GM12878 (cell line): ENCODE results near the gene C20orf144. TPM values are rescaled to one million over a fixed set of nuclear protein-coding genes. Genes with fewer than 3 reads are reported as not detected.
"Not testable (repeated sequence)": the region's sequence is repeated elsewhere in the genome, so short reads cannot be mapped to it uniquely, and the experiment has no call there.

ENCODE experiments used
- ATAC-seq: fragments of 200-7000 bp; cut with Tn5 transposase; 3 replicates; pipeline ENCODE4 v1.9.1; 2020; ENCODE audit warnings: mild to moderate bottlenecking, moderate library complexity
- BruUV-seq: library from RNA; stranded (reverse); fragments of 400-500 nt; replicated peaks from 2 replicates; lab custom pipeline; 2021; lab: Mats Ljungman, UMichigan
- CTCF ChIA-PET: fragments of 300-600 bp; sonication (Branson Sonifier 250); formaldehyde crosslinking; extraction: SDS; loops from one replicate; lab custom pipeline; 2021; ENCODE audit warnings: inconsistent platforms; lab: Yijun Ruan, JAX
- POLR2A ChIA-PET: fragments of 350-600 bp; formaldehyde crosslinking; extraction: SDS; loops from one replicate; lab custom pipeline; 2021; ENCODE audit warnings: inconsistent platforms; lab: Charles Lee
- RAD21 ChIA-PET: fragments of 300-600 bp; sonication (Branson Sonifier 250); formaldehyde crosslinking; loops from one replicate; lab custom pipeline; 2023; ENCODE audit warnings: antibody characterized with exemption; ENCODE audit not compliant: unreplicated experiment; lab: Charles Lee
- SMC1A ChIA-PET: fragments of 300-600 bp; sonication (Branson Sonifier 250); formaldehyde crosslinking; loops from one replicate; lab custom pipeline; 2023; ENCODE audit not compliant: unreplicated experiment, uncharacterized antibody; lab: Charles Lee
- DNase-seq: peaks from one replicate; pipeline ENCODE4 v3.0.0-alpha.2; 2011; ENCODE audit warnings: low read depth, low spot score
- FAIRE-seq: peaks from 3 replicates; lab custom pipeline; 2011; peaks lifted over from hg19 to GRCh38; lab: Jason Lieb, UNC
- H2AFZ ChIP-seq: 2 replicates; pipeline ENCODE4 v1.6.0; 2011; ENCODE audit warnings: low read depth, low read length, control low read depth; ENCODE audit not compliant: control insufficient read depth
- H3K27ac ChIP-seq: 2 replicates; pipeline ENCODE4 v1.5.1; 2011; ENCODE audit warnings: control low read depth; ENCODE audit not compliant: control insufficient read depth, insufficient read depth
- H3K27me3 ChIP-seq, 2 experiments: replicated peaks in 1 of 2; 2 replicates each; pipeline versions ENCODE4 v1.6.0 to v1.6.1; 2011; ENCODE audit warnings: low read length in 1 of 2; ENCODE audit not compliant: control insufficient read depth in 2 of 2, insufficient read depth in 2 of 2
- H3K36me3 ChIP-seq, 2 experiments: 2 replicates each; pipeline ENCODE4 v1.5.1; 2011; ENCODE audit warnings: low read length in 1 of 2; ENCODE audit not compliant: control insufficient read depth in 2 of 2, insufficient read depth in 2 of 2
- H3K4me1 ChIP-seq: 2 replicates; pipeline ENCODE4 v1.6.1; 2011; ENCODE audit warnings: mild to moderate bottlenecking, low read length, moderate library complexity, mixed read lengths; ENCODE audit not compliant: control insufficient read depth, insufficient read depth
- H3K4me2 ChIP-seq: 2 replicates; pipeline ENCODE4 v1.6.0; 2011; ENCODE audit warnings: control low read depth; ENCODE audit not compliant: control insufficient read depth, insufficient read depth
- H3K4me3 ChIP-seq: fragments of 200-600 bp; sonication (generic); 2 replicates; pipeline ENCODE4 v1.5.1; 2016
- H3K79me2 ChIP-seq: 2 replicates; pipeline ENCODE4 v1.6.0; 2011; ENCODE audit warnings: low read length; ENCODE audit not compliant: control insufficient read depth, insufficient read depth
- H3K9ac ChIP-seq: 2 replicates; pipeline ENCODE4 v1.8.0; 2011; ENCODE audit warnings: low read length, control low read depth, mixed read lengths; ENCODE audit not compliant: control insufficient read depth, insufficient read depth
- H3K9me3 ChIP-seq: replicated peaks from 3 replicates; pipeline ENCODE4 v1.5.1; 2011; ENCODE audit warnings: mild to moderate bottlenecking, low read length; ENCODE audit not compliant: control insufficient read depth, insufficient read depth
- H4K20me1 ChIP-seq: 2 replicates; pipeline ENCODE4 v1.6.0; 2011; ENCODE audit not compliant: control insufficient read depth, insufficient read depth
- IRF4 ChIP-seq: IDR thresholded peaks from 2 replicates; pipeline ENCODE4 v1.6.1; 2011; ENCODE audit warnings: low read depth, low read length
- NFYA ChIP-seq: IDR thresholded peaks from 2 replicates; pipeline ENCODE4 v1.6.1; 2011; ENCODE audit warnings: low read depth, mild to moderate bottlenecking, low read length, improper control_type of control experiment, borderline replicate concordance
- ZBTB4 ChIP-seq: fragments of 450-650 bp; formaldehyde crosslinking; IDR thresholded peaks from 2 replicates; pipeline ENCODE4 v1.4.0; 2022; ENCODE audit warnings: mild to moderate bottlenecking, moderate library complexity
- WGBS: methylation state at CpG from one replicate; pipeline ENCODE4 v1.1.6; 2016; ENCODE audit warnings: low lambda C conversion rate; ENCODE audit not compliant: insufficient replicate concordance, insufficient coverage; ENCODE audit errors: missing lambda C conversion rate; 5-methylcytosine and 5-hydroxymethylcytosine counted together
- in situ Hi-C: fragments of 300-500 bp; cut with MboI; formaldehyde crosslinking; loops from 9 replicates; pipeline ENCODE4 v1.14.3; 2018; ENCODE audit warnings: mixed read lengths
- intact Hi-C: fragments of 100-400 bp; cut with micrococcal nuclease; formaldehyde crosslinking; loops from one replicate; pipeline ENCODE4 v1.14.2; 2022; ENCODE audit not compliant: unreplicated experiment
- polyA plus RNA-seq, 11 experiments: library from polyadenylated mRNA; depleted of rRNA in 4 of 11; unstranded in 6 of 11; stranded (reverse) in 5 of 11; fragments of >200 nt; fragmentation: Nextera tagmentation in 4 of 11; fragmentation: Illumina TruSeq in 1 of 11; extraction: Ambion mirVana in 4 of 11; extraction: Trizol in 1 of 11; gene quantifications; 1 replicate in 1 of 11; 2 replicates in 10 of 11; pipeline versions ENCODE4 v1.2.1 to v1.2.3, GENCODE V29; 2011 to 2016; ENCODE audit warnings: inconsistent platforms in 2 of 11, missing spikeins in 2 of 11, low read depth in 1 of 11
- total RNA-seq, 4 experiments: library from RNA; depleted of rRNA in 3 of 4; stranded (reverse); fragments of >200 nt in 3 of 4; fragmentation: Illumina TruSeq in 1 of 4; extraction: Trizol in 1 of 4; gene quantifications; 2 replicates each; pipeline versions ENCODE4 v1.2.1 to v1.2.3, GENCODE V29; 2013 to 2021

C20orf144 gene
- total and polyA plus RNA-seq, 10 of the 15 experiments (the other 5 are each of a cell fraction or from before 2014, with no cell fraction given): 0.04 to 0.62 (median 0.23) TPM; not detected in 2

- no peak for TF ChIP-seq ZBTB4 (CRISPR knock-in tag)
- no peak for TF ChIP-seq NFYA
- no peak for TF ChIP-seq IRF4
These were observed 31.6 kb upstream of the C20orf144 start (continued) for GRCh38 chr20:33630507-33630906.

DNA sequence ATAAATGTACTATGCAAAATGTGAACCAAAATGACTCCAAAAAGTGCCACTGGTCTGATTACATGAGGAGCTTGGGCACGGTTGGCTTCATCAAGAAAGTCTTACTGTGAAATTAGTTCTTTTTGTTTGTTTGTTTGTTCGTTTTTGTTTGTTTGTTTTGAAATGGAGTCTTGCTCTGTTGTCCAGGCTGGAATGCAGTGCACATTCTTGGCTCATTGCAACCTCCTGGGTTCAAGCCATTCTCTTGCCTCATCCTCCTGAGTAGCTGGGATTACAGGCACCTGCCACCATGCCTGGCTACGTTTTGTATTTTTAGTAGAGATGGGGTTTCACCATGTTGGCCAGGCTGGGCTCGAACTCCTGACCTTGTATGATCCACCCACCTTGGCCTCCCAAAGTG, 30.2 kb upstream of the C20orf144 start:
- DNase-seq, H3K4me2 ChIP-seq, FAIRE-seq, RAD21 ChIA-PET, ATAC-seq, H3K9ac ChIP-seq, in situ Hi-C loops, BruUV-seq, H3K4me3 ChIP-seq, H3K27ac ChIP-seq, H4K20me1 ChIP-seq, intact Hi-C loops, H3K9me3 ChIP-seq, H3K27me3 ChIP-seq, H3K36me3 ChIP-seq, H3K4me1 ChIP-seq, POLR2A ChIA-PET, H3K79me2 ChIP-seq, H2AFZ ChIP-seq: not testable (repeated sequence)
- SMC1A ChIA-PET: interaction anchor here (1.2 kb wide), 1 partner anchor 31 kb away, joined by 3 read pairs; no protein-coding TSS in a partner anchor
- 54% methylated on average over 4 of the region's 4 CpGs for WGBS
- CTCF ChIA-PET: interaction anchor here (0.9 kb wide), 1 partner anchor 47 kb away, joined by 3 read pairs; no protein-coding TSS in a partner anchor
